Spinal cord (tissue), 10 donors: ENCODE results near the gene CRYBG1. TPM values are rescaled to one million over a fixed set of nuclear protein-coding genes. Genes with fewer than 3 reads are reported as not detected.
"Not testable (repeated sequence)": the region's sequence is repeated elsewhere in the genome, so short reads cannot be mapped to it uniquely, and the experiment has no call there.

Source experiments
- DNase-seq, 6 donors: peaks; one replicate each; pipeline versions ENCODE4 v3.0.0 to v3.0.0-alpha.2; 2013 to 2015; ENCODE audit warnings: low spot score in 6 of 6, low read depth in 4 of 6
- H3K27ac ChIP-seq: one replicate; pipeline ENCODE4 v1.5.1; 2013; ENCODE audit warnings: low read depth, low read length, control low read depth
- H3K27me3 ChIP-seq: one replicate; pipeline ENCODE4 v1.6.1; 2013; ENCODE audit warnings: low read length; ENCODE audit not compliant: control insufficient read depth, insufficient read depth
- H3K36me3 ChIP-seq: one replicate; pipeline ENCODE4 v1.6.1; 2013; ENCODE audit warnings: low read length; ENCODE audit not compliant: control insufficient read depth, insufficient read depth
- H3K4me1 ChIP-seq: one replicate; pipeline ENCODE4 v1.6.1; 2013; ENCODE audit warnings: low read length; ENCODE audit not compliant: control insufficient read depth, insufficient read depth
- H3K4me3 ChIP-seq: one replicate; pipeline ENCODE4 v1.5.1; 2013; ENCODE audit warnings: low read depth, low read length, control low read depth
- H3K9me3 ChIP-seq: one replicate; pipeline ENCODE4 v1.6.1; 2013; ENCODE audit warnings: low read length; ENCODE audit not compliant: control insufficient read depth, insufficient read depth
- WGBS: methylation state at CpG from one replicate; pipeline ENCODE4 v1.1.5; 2013; ENCODE audit warnings: missing lambda C conversion rate; ENCODE audit not compliant: insufficient coverage; 5-methylcytosine and 5-hydroxymethylcytosine counted together
- polyA plus RNA-seq, 2 donors: library from polyadenylated mRNA; unstranded; fragments of 120-200 nt; gene quantifications; one replicate each; pipeline ENCODE4 v1.2.1, GENCODE V29; 2013; ENCODE audit not compliant: insufficient read length in 2 of 2
- total RNA-seq, 2 donors: library from RNA; depleted of rRNA in 1 of 2; stranded (reverse); fragments of 120-200 nt in 1 of 2; fragments of >200 nt in 1 of 2; gene quantifications; one replicate each; pipeline versions ENCODE4 v1.2.3 to v1.2.4, GENCODE V29; 2013 to 2014
- donor health status: healthy.

CRYBG1 gene
- total and polyA plus RNA-seq, 4 donors = 0.97 to 3.4 (median 2.0) TPM

- Histone ChIP-seq H3K36me3 (no peaks in the 10 kb centered on the region), H3K27ac (no peak overlapping the region), H3K4me1 (peaks cover 34% of the 10 kb centered on the region), H3K4me3 (no peak overlapping the region), H3K27me3 (peaks cover 76% of the 10 kb centered on the region), H3K9me3 (no peaks in the 10 kb centered on the region)
- peak in 2 of 6 donors; percentile 4 to 36 for DNase-seq
- WGBS = 11% methylated on average over 23 of the region's 25 CpGs
Measured at GRCh38 chr6:106509420-106510089, 149.0 kb downstream of the CRYBG1 start.

GRCh38 chr6:106510090-106510970 lies 149.8 kb downstream of the CRYBG1 start:
- no peak overlapping the region for H3K27ac ChIP-seq
- H3K4me3 ChIP-seq = peak overlapping the region; percentile 14
- H3K36me3 ChIP-seq = no peaks in the 10 kb centered on the region
- peaks cover 34% of the 10 kb centered on the region for H3K4me1 ChIP-seq
- peak in 2 of 6 donors; percentile 65 to 71 for DNase-seq
- no peaks in the 10 kb centered on the region for H3K9me3 ChIP-seq
- under 1% methylated on average over 51 of the region's 56 CpGs for WGBS
- H3K27me3 ChIP-seq = peaks cover 77% of the 10 kb centered on the region

- no peak overlapping the region for H3K27ac ChIP-seq
- no peaks in the 10 kb centered on the region for H3K9me3 ChIP-seq
- H3K4me3 ChIP-seq = peak overlapping the region; percentile 62
- under 1% methylated on average over 27 of the region's 29 CpGs for WGBS
- peaks cover 34% of the 10 kb centered on the region for H3K4me1 ChIP-seq
- H3K27me3 ChIP-seq = peaks cover 77% of the 10 kb centered on the region
- peak in 2 of 6 donors; percentile 22 to 27 for DNase-seq
- H3K36me3 ChIP-seq = no peaks in the 10 kb centered on the region
Measured at GRCh38 chr6:106511288-106512047, 151.0 kb downstream of the CRYBG1 start.

GRCh38 chr6:106512048-106512967 lies 151.8 kb downstream of the CRYBG1 start:
- peak in 2 of 6 donors; percentile 40 to 63 for DNase-seq
- Histone ChIP-seq H3K4me3 (peak overlapping the region; percentile 62), H3K27ac (peak overlapping the region; percentile 25), H3K27me3 (peaks cover 72% of the 10 kb centered on the region), H3K9me3 (no peaks in the 10 kb centered on the region), H3K4me1 (peaks cover 34% of the 10 kb centered on the region), H3K36me3 (no peaks in the 10 kb centered on the region)
- WGBS = under 1% methylated on average over 90 of the region's 90 CpGs

DNA sequence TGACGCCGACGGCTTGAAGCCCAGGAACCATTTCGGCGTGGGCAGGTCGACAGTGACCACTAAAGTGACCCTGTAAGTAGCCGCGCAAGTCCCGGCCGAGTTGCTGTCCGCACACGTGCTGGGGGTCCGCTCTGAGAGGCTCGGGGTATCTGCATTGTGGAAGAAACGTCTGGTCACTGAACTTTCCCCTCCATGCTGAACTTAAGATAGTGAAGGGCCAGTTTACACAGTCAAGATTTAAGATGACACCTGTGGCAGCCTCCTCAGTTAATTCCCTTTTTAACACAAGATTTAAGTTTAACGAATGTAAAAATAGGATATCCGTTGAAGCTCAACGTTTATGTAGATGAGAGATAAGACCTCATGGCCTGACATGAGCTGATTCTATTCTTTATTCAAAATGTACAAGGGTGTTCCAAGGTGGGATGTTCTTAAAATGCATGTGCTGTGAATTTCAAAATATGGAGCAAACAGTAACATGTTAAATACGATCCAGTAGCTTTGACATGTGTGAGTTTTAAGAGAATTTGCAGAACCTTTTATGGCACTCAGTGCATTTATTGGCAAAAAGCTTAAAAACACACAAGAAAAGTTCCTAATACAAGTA lies 152.6 kb downstream of the CRYBG1 start:
- H3K4me3 ChIP-seq = peak overlapping the region; percentile 62

GRCh38 chr6:106513808-106514582 lies 153.5 kb downstream of the CRYBG1 start:
- WGBS = no CpG with 5 or more reads among the region's 3 CpGs
- DNase-seq = peak in 1 of 6 donors; percentile 4
- Histone ChIP-seq H3K36me3 (no peaks in the 10 kb centered on the region), H3K27ac (no peak overlapping the region), H3K4me3 (no peak overlapping the region), H3K9me3 (no peaks in the 10 kb centered on the region), H3K27me3 (peaks cover 57% of the 10 kb centered on the region), H3K4me1 (peaks cover 34% of the 10 kb centered on the region)

More for the DNA sequence above, 152.6 kb downstream of the CRYBG1 start:
- peak overlapping the region; percentile 25 for H3K27ac ChIP-seq
- WGBS = 16% methylated on average over 15 of the region's 19 CpGs
- DNase-seq = peak in 2 of 6 donors; percentile 2 to 7
- H3K36me3 ChIP-seq = no peaks in the 10 kb centered on the region
- peaks cover 65% of the 10 kb centered on the region for H3K27me3 ChIP-seq
- H3K9me3 ChIP-seq = no peaks in the 10 kb centered on the region
- H3K4me1 ChIP-seq = peaks cover 34% of the 10 kb centered on the region

- Histone ChIP-seq H3K4me3 (no peak overlapping the region), H3K27me3 (peaks cover 52% of the 10 kb centered on the region), H3K27ac (no peak overlapping the region), H3K9me3 (no peaks in the 10 kb centered on the region), H3K36me3 (no peaks in the 10 kb centered on the region), H3K4me1 (peaks cover 31% of the 10 kb centered on the region)
- DNase-seq = no peak
- WGBS = no CpG with 5 or more reads among the region's 2 CpGs
Measured at GRCh38 chr6:106514583-106514885, 154.0 kb downstream of the CRYBG1 start.

- H3K4me1 ChIP-seq = peaks cover 21% of the 10 kb centered on the region
- not testable (repeated sequence) for H3K9me3 ChIP-seq, DNase-seq, H3K4me3 ChIP-seq, H3K27ac ChIP-seq, H3K36me3 ChIP-seq
- peaks cover 41% of the 10 kb centered on the region for H3K27me3 ChIP-seq
- 100% methylated on average over 1 of the region's 3 CpGs for WGBS
Measured at GRCh38 chr6:106515582-106515981, 155.1 kb downstream of the CRYBG1 start.
